Measurements from ENCODE around the gene MRNIP. TPM values are rescaled to one million over a fixed set of nuclear protein-coding genes. Genes with fewer than 3 reads are reported as not detected.

MRNIP gene
- total and polyA plus RNA-seq, 2 of the 4 experiments (the other 2 are of a cell fraction): 6.6 to 24.7 TPM

- Histone ChIP-seq H2BK20ac (ENCODE audit: low read depth, low read length) (no peak overlapping the region), H2AFZ (replicated peaks; ENCODE audit: low read length, poor library complexity) (no peak overlapping the region), H3K9me1 (ENCODE audit: insufficient read depth, low read length) (0 out of 2 replicates have a peak, but pooled peaks cover 2% of the 10 kb centered on the region), H3K27me3 (ENCODE audit: control insufficient read depth, insufficient read depth, low read length) (no peaks in the 10 kb centered on the region), H3K4me1 (ENCODE audit: control insufficient read depth, insufficient read depth, low read length) (no peaks in the 10 kb centered on the region), H3K27ac (ENCODE audit: insufficient read depth, low read length) (no peak overlapping the region), H3K18ac (ENCODE audit: low read depth, low read length) (no peak overlapping the region), H3K56ac (ENCODE audit: extremely low read depth, insufficient read depth, low read length) (no peak overlapping the region), H3K9me3 (ENCODE audit: control insufficient read depth, insufficient read depth, low read length) (no peaks in the 10 kb centered on the region), H3K4me2 (ENCODE audit: low read depth, low read length) (no peak overlapping the region), H2BK120ac (ENCODE audit: low read depth, low read length) (no peak overlapping the region), H3K9ac (ENCODE audit: low read depth, low read length) (no peak overlapping the region), H4K91ac (ENCODE audit: insufficient read depth, low read depth, low read length) (no peak overlapping the region), H2BK5ac (ENCODE audit: low read depth, low read length, poor library complexity, severe bottlenecking) (no peak overlapping the region), H2BK15ac (ENCODE audit: low read depth, low read length) (no peak overlapping the region), H4K20me1 (ENCODE audit: insufficient read depth, low read length) (no peaks in the 10 kb centered on the region), H3K23ac (ENCODE audit: low read depth, low read length) (no peak overlapping the region), H3K4ac (ENCODE audit: low read depth, low read length) (no peak overlapping the region), H4K5ac (ENCODE audit: low read depth, low read length) (no peak overlapping the region), H3K14ac (replicated peaks; ENCODE audit: low read depth, low read length) (no peak overlapping the region), H3K79me1 (ENCODE audit: low read depth in 1 of 2, low read length in 2 of 2) (peaks cover 11 to 12% of the 10 kb centered on the region in 2 experiments; a peak in 3 of 4 replicates), H3K4me3 (ENCODE audit: insufficient read depth, low read depth, low read length) (no peak overlapping the region), H2AK5ac (ENCODE audit: low read depth, low read length) (no peak overlapping the region), H3K36me3 (ENCODE audit: control insufficient read depth, insufficient read depth, low read length) (peaks cover 89% of the 10 kb centered on the region), H4K8ac (ENCODE audit: low read depth in 2 of 2, low read length in 2 of 2) (no peak overlapping the region), H2AK9ac (replicated peaks; ENCODE audit: low read depth, low read length, poor library complexity) (no peak overlapping the region)
- POLR2A ChIA-PET (ENCODE audit: unreplicated experiment): no interaction called here
- BruUV-seq (replicated peaks): no TSS peak
- intact Hi-C loops (cut with micrococcal nuclease) (no loop called here), in situ Hi-C loops (cut with MboI; ENCODE audit: low sequenced_read_pairs) (no loop called here), dilution Hi-C loops (cut with HindIII; ENCODE audit: low sequenced_read_pairs, unreplicated experiment) (no loop called here)
- 93% methylated on average over 14 of the region's 25 CpGs; no CpG with 5 or more reads in 1 of the 2 experiments for WGBS, 2 experiments (ENCODE audit: extremely low coverage in 2 of 2, insufficient read length in 1 of 2)
- no peak for ATAC-seq (ENCODE audit: low read depth)
- CTCF ChIA-PET: no interaction called here
- no peak for DNase-seq
- TF ChIP-seq RCOR1 (IDR thresholded peaks at IDR 0.05; ENCODE audit: insufficient replicate concordance, low read length): no peak
- TF ChIP-seq USF2 (IDR thresholded peaks at IDR 0.05; ENCODE audit: low read depth, low read length): no peak
- no peak for TF ChIP-seq MAZ (IDR thresholded peaks at IDR 0.05; ENCODE audit: borderline replicate concordance, low read depth, low read length)
- no peak for TF ChIP-seq FOS (IDR thresholded peaks at IDR 0.05; ENCODE audit: low read depth, low read length)
- TF ChIP-seq NFE2L2 (IDR thresholded peaks at IDR 0.05; ENCODE audit: low read depth, low read length): no peak
- TF ChIP-seq ELK1 (IDR thresholded peaks at IDR 0.05; ENCODE audit: borderline replicate concordance, low read depth, low read length): no peak
- no peak for TF ChIP-seq CEBPB (IDR thresholded peaks at IDR 0.05; ENCODE audit: low read depth, low read length)
- no peak for TF ChIP-seq BHLHE40 (IDR thresholded peaks at IDR 0.05; ENCODE audit: low read depth, low read length)
- TF ChIP-seq SMC3 (IDR thresholded peaks at IDR 0.05; ENCODE audit: low read depth, low read length): no peak
- TF ChIP-seq MAFK (IDR thresholded peaks at IDR 0.05; ENCODE audit: low read depth, low read length): no peak
- no peak for TF ChIP-seq MXI1 (IDR thresholded peaks at IDR 0.05; ENCODE audit: borderline replicate concordance, low read depth, low read length)
Measured at GRCh38 chr5:179890751-179891682, 32.4 kb upstream of the MRNIP start.

Data from IMR-90 (cell line).